OCI-LY3 (cell line): Measurements from ENCODE around the gene GPATCH11.

Source experiments
- EZH2phosphoT487 ChIP-seq: fragments of 200-600 bp; shearing (Covaris generic); IDR thresholded peaks from 2 replicates; pipeline ENCODE4 v1.6.1; 2018; ENCODE audit warnings: antibody characterized with exemption, mixed run types, low read depth
- TF ChIP-seq, protein P1 (sequence below): fragments of 200-600, 300-600 bp; sonication (generic); IDR thresholded peaks from 2 replicates; pipeline ENCODE4 v1.5.1; 2014; ENCODE audit warnings: antibody characterized with exemption, low read length, low read depth

DNA sequence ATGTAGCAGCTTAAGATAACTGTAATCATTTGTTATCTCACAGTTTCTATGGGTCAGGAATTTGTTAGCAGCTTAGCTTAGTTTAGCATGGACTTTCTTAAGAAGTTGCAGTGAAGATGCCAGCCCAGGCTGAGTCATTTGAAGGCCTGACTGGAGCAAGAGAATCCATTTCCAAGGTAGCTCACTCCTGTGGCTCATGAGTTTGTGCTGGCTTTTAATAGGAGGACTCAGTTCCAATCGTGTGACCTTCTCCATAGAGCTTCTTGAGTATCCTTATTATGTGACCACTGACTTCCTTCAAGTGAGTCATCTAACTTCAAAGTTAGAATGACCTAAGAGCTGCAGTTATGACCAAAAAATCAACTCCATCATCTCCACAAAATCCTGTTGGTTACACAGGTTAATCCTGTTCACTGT lies 1.4 kb downstream of the GPATCH11 start:
- TF ChIP-seq, protein P1, sequence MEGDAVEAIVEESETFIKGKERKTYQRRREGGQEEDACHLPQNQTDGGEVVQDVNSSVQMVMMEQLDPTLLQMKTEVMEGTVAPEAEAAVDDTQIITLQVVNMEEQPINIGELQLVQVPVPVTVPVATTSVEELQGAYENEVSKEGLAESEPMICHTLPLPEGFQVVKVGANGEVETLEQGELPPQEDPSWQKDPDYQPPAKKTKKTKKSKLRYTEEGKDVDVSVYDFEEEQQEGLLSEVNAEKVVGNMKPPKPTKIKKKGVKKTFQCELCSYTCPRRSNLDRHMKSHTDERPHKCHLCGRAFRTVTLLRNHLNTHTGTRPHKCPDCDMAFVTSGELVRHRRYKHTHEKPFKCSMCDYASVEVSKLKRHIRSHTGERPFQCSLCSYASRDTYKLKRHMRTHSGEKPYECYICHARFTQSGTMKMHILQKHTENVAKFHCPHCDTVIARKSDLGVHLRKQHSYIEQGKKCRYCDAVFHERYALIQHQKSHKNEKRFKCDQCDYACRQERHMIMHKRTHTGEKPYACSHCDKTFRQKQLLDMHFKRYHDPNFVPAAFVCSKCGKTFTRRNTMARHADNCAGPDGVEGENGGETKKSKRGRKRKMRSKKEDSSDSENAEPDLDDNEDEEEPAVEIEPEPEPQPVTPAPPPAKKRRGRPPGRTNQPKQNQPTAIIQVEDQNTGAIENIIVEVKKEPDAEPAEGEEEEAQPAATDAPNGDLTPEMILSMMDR = no peak
- TF ChIP-seq EZH2phosphoT487 = no peak
